Measurements from ENCODE around the gene MCL1.

Gene MCL1

DNA sequence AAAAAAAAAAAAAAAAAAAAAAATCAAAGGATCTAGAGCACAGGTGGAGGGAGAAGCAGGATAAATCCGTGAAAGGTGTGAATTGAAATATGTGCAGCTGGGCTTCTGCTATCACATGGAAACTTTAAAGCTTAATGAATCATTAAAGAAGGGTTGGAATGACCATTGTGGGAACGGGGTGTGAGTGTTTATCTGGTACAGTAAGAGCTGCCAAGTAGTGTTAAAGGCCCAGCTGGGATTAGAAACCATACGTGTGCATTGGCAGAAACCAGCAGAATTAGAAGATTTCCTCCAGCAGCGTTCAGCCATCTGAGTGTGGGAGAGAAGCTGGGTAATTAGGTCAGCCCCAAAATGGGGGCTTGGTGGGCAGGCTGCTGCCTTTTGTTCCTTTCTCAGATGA is 50.4 kb downstream of the MCL1 start:
- DNase-seq (ENCODE audit: low read depth), result no peak
- H3K4me3 ChIP-seq (ENCODE audit: low read depth, low read length), result no peak overlapping the region
- TF ChIP-seq, protein P1, sequence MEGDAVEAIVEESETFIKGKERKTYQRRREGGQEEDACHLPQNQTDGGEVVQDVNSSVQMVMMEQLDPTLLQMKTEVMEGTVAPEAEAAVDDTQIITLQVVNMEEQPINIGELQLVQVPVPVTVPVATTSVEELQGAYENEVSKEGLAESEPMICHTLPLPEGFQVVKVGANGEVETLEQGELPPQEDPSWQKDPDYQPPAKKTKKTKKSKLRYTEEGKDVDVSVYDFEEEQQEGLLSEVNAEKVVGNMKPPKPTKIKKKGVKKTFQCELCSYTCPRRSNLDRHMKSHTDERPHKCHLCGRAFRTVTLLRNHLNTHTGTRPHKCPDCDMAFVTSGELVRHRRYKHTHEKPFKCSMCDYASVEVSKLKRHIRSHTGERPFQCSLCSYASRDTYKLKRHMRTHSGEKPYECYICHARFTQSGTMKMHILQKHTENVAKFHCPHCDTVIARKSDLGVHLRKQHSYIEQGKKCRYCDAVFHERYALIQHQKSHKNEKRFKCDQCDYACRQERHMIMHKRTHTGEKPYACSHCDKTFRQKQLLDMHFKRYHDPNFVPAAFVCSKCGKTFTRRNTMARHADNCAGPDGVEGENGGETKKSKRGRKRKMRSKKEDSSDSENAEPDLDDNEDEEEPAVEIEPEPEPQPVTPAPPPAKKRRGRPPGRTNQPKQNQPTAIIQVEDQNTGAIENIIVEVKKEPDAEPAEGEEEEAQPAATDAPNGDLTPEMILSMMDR (IDR thresholded peaks at IDR 0.05; ENCODE audit: insufficient read depth, low read depth, low read length, missing control alignments), result no peak

DNA sequence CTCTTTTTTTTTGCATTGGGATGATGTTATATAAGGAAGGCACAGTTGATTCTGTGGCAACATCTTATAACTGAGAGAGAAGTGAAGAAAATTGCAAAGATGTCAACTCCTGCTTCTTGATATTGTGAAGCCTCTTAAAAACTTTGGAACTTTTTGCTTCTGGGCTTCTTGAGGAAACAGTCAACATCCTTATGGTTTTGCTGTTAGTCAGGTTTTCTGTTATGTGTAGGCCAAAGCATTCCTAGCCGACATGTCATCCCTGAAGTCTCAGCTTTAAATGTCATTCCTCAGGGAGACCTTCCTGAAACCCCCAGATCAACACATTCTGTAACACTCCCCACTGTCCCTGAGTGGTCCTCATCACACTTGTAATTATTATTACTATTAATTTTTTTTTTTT is 51.2 kb downstream of the MCL1 start:
- TF ChIP-seq, protein P1 (IDR thresholded peaks at IDR 0.05; ENCODE audit: insufficient read depth, low read depth, low read length, missing control alignments), result no peak
- H3K4me3 ChIP-seq (ENCODE audit: low read depth, low read length), result no peak overlapping the region
- no peak for DNase-seq (ENCODE audit: low read depth)

DNA sequence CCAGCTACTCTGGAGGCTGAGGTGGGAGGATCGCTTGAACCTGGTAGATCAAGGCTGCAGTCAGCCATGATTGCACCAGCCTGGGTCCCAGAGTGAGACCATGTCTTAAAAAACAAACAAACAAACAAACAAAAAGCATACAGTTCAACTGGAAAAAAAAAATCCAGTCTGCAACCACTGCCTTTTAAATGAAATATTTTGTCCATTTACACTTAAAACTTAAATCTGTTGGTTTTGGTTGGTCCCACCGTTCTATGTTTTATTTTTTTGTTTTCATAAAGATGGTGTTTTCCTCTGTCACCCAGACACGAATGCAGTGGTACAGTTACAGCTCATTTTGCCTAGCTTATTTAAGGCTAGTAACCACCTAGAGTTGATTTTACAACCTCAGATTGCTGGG is 54.1 kb downstream of the MCL1 start:
- no peak overlapping the region for H3K4me3 ChIP-seq (ENCODE audit: low read depth, low read length)
- no peak for DNase-seq (ENCODE audit: low read depth)
- TF ChIP-seq, protein P1 (IDR thresholded peaks at IDR 0.05; ENCODE audit: insufficient read depth, low read depth, low read length, missing control alignments), result no peak
